Measurements from ENCODE around the gene MLH1. TPM values are rescaled to one million over a fixed set of nuclear protein-coding genes. Genes with fewer than 3 reads are reported as not detected.

Gene MLH1
- total RNA-seq, 4 donors from 2014 or later = 27.9 to 59.0 (median 36.3) TPM

DNA sequence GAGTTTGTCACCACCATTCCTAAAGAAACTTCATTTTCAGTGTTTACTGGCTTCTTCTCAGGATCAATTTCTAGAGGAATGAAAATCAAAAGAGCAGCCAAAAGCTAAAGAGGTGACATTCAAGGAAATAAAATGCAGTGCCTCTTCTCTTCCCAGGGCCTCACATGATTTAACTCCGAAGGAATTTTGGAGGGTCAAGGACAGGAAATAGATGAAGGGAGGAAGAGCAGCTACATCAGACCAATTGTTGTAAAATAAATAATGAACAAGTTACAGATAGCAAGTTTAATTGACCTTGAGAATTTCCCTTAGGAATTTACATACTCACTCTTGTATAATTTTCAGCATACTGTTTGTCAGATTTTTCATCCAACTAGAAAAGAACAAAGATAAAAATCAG is 103.0 kb downstream of the MLH1 start:
- peaks cover 5 to 18% (median 9%) of the 10 kb centered on the region in 4 donors for H3K4me1 ChIP-seq
- H3K27ac ChIP-seq (replicated peaks in 1 of 4) = no peak overlapping the region
- no peak for DNase-seq (ENCODE audit: extremely low spot score)
- H3K4me3 ChIP-seq = no peak overlapping the region
- WGBS = 22% methylated on average over 1 of the region's 1 CpG
- H3K27me3 ChIP-seq = no peaks in the 10 kb centered on the region
- intact Hi-C loops (cut with DNase I) = no loop called here
- peaks cover 5 to 30% (median 7%) of the 10 kb centered on the region in 4 donors for H3K36me3 ChIP-seq
- no peaks in the 10 kb centered on the region for H3K9me3 ChIP-seq
- no peak for TF ChIP-seq POLR2AphosphoS5 (IDR thresholded peaks at IDR 0.05)
- TF ChIP-seq CTCF (IDR thresholded peaks at IDR 0.05) = no peak
- no peak for TF ChIP-seq POLR2A (IDR thresholded peaks at IDR 0.05; ENCODE audit: low read depth)
- TF ChIP-seq EP300 (IDR thresholded peaks at IDR 0.05) = no peak

GRCh38 chr3:37096975-37097374 is 103.7 kb downstream of the MLH1 start:
- H3K9me3 ChIP-seq = no peaks in the 10 kb centered on the region
- 89% methylated on average over 1 of the region's 1 CpG for WGBS
- H3K27ac ChIP-seq (replicated peaks in 1 of 4) = no peak overlapping the region
- peaks cover 5 to 26% (median 7%) of the 10 kb centered on the region in 4 donors for H3K36me3 ChIP-seq
- intact Hi-C loops (cut with DNase I) = no loop called here
- TF ChIP-seq EP300 (IDR thresholded peaks at IDR 0.05) (no peak), POLR2AphosphoS5 (IDR thresholded peaks at IDR 0.05) (no peak), CTCF (IDR thresholded peaks at IDR 0.05) (no peak), POLR2A (IDR thresholded peaks at IDR 0.05; ENCODE audit: low read depth) (no peak)
- H3K4me1 ChIP-seq = peaks cover 5 to 18% (median 9%) of the 10 kb centered on the region in 4 donors
- H3K27me3 ChIP-seq = no peaks in the 10 kb centered on the region
- DNase-seq (ENCODE audit: extremely low spot score) = no peak
- H3K4me3 ChIP-seq = no peak overlapping the region

GRCh38 chr3:37097776-37098175 is 104.5 kb downstream of the MLH1 start:
- DNase-seq (ENCODE audit: extremely low spot score) = no peak
- Histone ChIP-seq H3K4me1 (peaks cover 5 to 18% (median 9%) of the 10 kb centered on the region in 4 donors), H3K9me3 (no peaks in the 10 kb centered on the region), H3K27me3 (no peaks in the 10 kb centered on the region), H3K4me3 (no peak overlapping the region), H3K27ac (replicated peaks in 1 of 4) (no peak overlapping the region), H3K36me3 (peaks cover 5 to 20% (median 7%) of the 10 kb centered on the region in 4 donors)
- no peak for TF ChIP-seq POLR2A (IDR thresholded peaks at IDR 0.05; ENCODE audit: low read depth)
- no peak for TF ChIP-seq CTCF (IDR thresholded peaks at IDR 0.05)
- TF ChIP-seq EP300 (IDR thresholded peaks at IDR 0.05) = no peak
- TF ChIP-seq POLR2AphosphoS5 (IDR thresholded peaks at IDR 0.05) = no peak
- intact Hi-C loops (cut with DNase I) = no loop called here

DNA sequence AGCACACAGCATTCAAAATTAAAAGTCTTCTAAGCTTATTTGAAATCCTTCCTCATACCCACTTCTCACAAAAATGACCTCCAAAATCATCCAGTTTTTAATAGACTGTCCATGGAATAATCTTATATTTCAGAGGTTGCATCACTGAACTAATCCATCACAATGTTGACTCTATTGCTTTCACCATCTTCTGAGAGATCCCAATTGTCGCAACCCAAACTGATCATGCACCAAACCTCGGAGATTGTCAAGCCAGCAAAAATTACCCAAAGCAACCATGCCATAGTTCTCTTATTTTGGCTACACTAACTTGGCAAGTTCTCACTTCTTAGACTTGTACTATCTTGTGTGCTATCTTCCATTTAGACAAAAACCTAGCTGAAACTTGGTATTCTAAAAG is 105.6 kb downstream of the MLH1 start:
- no peak overlapping the region for H3K27ac ChIP-seq (replicated peaks in 1 of 4)
- 94% methylated on average over 2 of the region's 2 CpGs for WGBS
- peaks cover under 1 to 10% (median 5%) of the 10 kb centered on the region in 4 donors for H3K36me3 ChIP-seq
- TF ChIP-seq POLR2AphosphoS5 (IDR thresholded peaks at IDR 0.05) (no peak), EP300 (IDR thresholded peaks at IDR 0.05) (no peak), CTCF (IDR thresholded peaks at IDR 0.05) (no peak), POLR2A (IDR thresholded peaks at IDR 0.05; ENCODE audit: low read depth) (no peak)
- H3K9me3 ChIP-seq = no peaks in the 10 kb centered on the region
- H3K27me3 ChIP-seq = no peaks in the 10 kb centered on the region
- intact Hi-C loops (cut with DNase I) = no loop called here
- peaks cover 8 to 18% (median 15%) of the 10 kb centered on the region in 4 donors for H3K4me1 ChIP-seq
- no peak overlapping the region for H3K4me3 ChIP-seq
- DNase-seq (ENCODE audit: extremely low spot score) = no peak

GRCh38 chr3:37099469-37099868 is 106.2 kb downstream of the MLH1 start:
- no peaks in the 10 kb centered on the region for H3K9me3 ChIP-seq
- peaks cover 8 to 18% (median 15%) of the 10 kb centered on the region in 4 donors for H3K4me1 ChIP-seq
- no peak overlapping the region for H3K27ac ChIP-seq (replicated peaks in 1 of 4)
- intact Hi-C loops (cut with DNase I) = no loop called here
- peaks cover 0 to 6% (median 5%) of the 10 kb centered on the region in 4 donors for H3K36me3 ChIP-seq
- TF ChIP-seq POLR2A (IDR thresholded peaks at IDR 0.05; ENCODE audit: low read depth) = no peak
- no peak for TF ChIP-seq CTCF (IDR thresholded peaks at IDR 0.05)
- TF ChIP-seq EP300 (IDR thresholded peaks at IDR 0.05) = no peak
- TF ChIP-seq POLR2AphosphoS5 (IDR thresholded peaks at IDR 0.05) = no peak
- no peak overlapping the region for H3K4me3 ChIP-seq
- DNase-seq (ENCODE audit: extremely low spot score) = no peak
- no peaks in the 10 kb centered on the region for H3K27me3 ChIP-seq
